HepG2 (cell line): Measurements from ENCODE around the gene ANKDD1A. TPM values are rescaled to one million over a fixed set of nuclear protein-coding genes. Genes with fewer than 3 reads are reported as not detected.

Experiments used
- AGO1 ChIP-seq: fragments of 200-400 bp; formaldehyde crosslinking; IDR thresholded peaks from 2 replicates; pipeline ENCODE4 v1.6.1; 2017; ENCODE audit warnings: mild to moderate bottlenecking, low read depth, low read length, moderate library complexity; ENCODE audit not compliant: poor library complexity, severe bottlenecking
- DNMT3B ChIP-seq: conservative IDR thresholded peaks from 2 replicates; pipeline ENCODE4 v1.6.1; 2016; ENCODE audit warnings: missing biosample characterization, control low read depth
- EHMT2 ChIP-seq: fragments of 200-600 bp; sonication (generic); IDR thresholded peaks from 2 replicates; pipeline ENCODE4 v1.7.0; 2017; ENCODE audit warnings: antibody characterized with exemption, low read depth, low read length, borderline replicate concordance
- FOXP1 ChIP-seq, 2 experiments: fragments of 450-650 bp in 1 of 2; IDR thresholded peaks; 2 replicates each; pipeline ENCODE4 v1.6.1; 2017 to 2018; ENCODE audit warnings: antibody characterized with exemption in 1 of 2
- HMGXB3 ChIP-seq: sonication (generic); formaldehyde crosslinking; IDR thresholded peaks from 2 replicates; pipeline ENCODE4 v1.4.0; 2020; ENCODE audit warnings: missing genetic modification reagents, borderline replicate concordance
- ISX ChIP-seq: sonication (generic); formaldehyde crosslinking; conservative IDR thresholded peaks from 2 replicates; pipeline ENCODE4 v1.5.0; 2020; ENCODE audit warnings: missing genetic modification reagents
- KDM5B ChIP-seq: sonication (generic); formaldehyde crosslinking; IDR thresholded peaks from 2 replicates; pipeline ENCODE4 v1.4.0; 2020; ENCODE audit warnings: missing genetic modification reagents, mild to moderate bottlenecking, borderline replicate concordance
- MBD4 ChIP-seq: IDR thresholded peaks from 2 replicates; pipeline ENCODE4 v1.6.1; 2012; ENCODE audit warnings: low read length, inconsistent platforms, borderline replicate concordance
- NFRKB ChIP-seq: fragments of 450-650 bp; IDR thresholded peaks from 2 replicates; pipeline ENCODE4 v1.6.1; 2017
- PHF8 ChIP-seq: sonication (generic); formaldehyde crosslinking; IDR thresholded peaks from 2 replicates; pipeline ENCODE4 v1.5.0; 2020; ENCODE audit warnings: missing genetic modification reagents
- RELA ChIP-seq: sonication (generic); formaldehyde crosslinking; IDR thresholded peaks from 2 replicates; pipeline ENCODE4 v1.4.0; 2020; ENCODE audit warnings: missing genetic modification reagents
- SALL2 ChIP-seq: sonication (generic); formaldehyde crosslinking; IDR thresholded peaks from 2 replicates; pipeline ENCODE4 v1.8.1; 2023; ENCODE audit warnings: mild to moderate bottlenecking, missing genetic modification reagents, inconsistent platforms
- TEAD2 ChIP-seq: sonication (generic); formaldehyde crosslinking; IDR thresholded peaks from 2 replicates; pipeline ENCODE4 v1.9.0; 2021; ENCODE audit warnings: missing genetic modification reagents
- ZBTB20 ChIP-seq: sonication (generic); formaldehyde crosslinking; IDR thresholded peaks from 2 replicates; pipeline ENCODE4 v1.8.1; 2023; ENCODE audit warnings: missing genetic modification reagents, low read depth, mild to moderate bottlenecking, borderline replicate concordance
- ZBTB4 ChIP-seq: sonication (generic); formaldehyde crosslinking; IDR thresholded peaks from 2 replicates; pipeline ENCODE4 v1.4.0; 2020; ENCODE audit warnings: missing genetic modification reagents, mild to moderate bottlenecking, borderline replicate concordance
- ZNF274 ChIP-seq: sonication (generic); formaldehyde crosslinking; IDR thresholded peaks from 2 replicates; pipeline ENCODE4 v1.5.1; 2020; ENCODE audit warnings: mild to moderate bottlenecking, missing genetic modification reagents
- ZNF331 ChIP-seq: sonication (generic); formaldehyde crosslinking; IDR thresholded peaks from 2 replicates; pipeline ENCODE4 v1.4.0; 2020; ENCODE audit warnings: missing genetic modification reagents
- ZNF431 ChIP-seq: sonication (generic); formaldehyde crosslinking; IDR thresholded peaks from 2 replicates; pipeline ENCODE4 v1.9.0; 2022; ENCODE audit warnings: missing genetic modification reagents, low read depth, mild to moderate bottlenecking, borderline replicate concordance
- ZNF496 ChIP-seq: sonication (generic); formaldehyde crosslinking; IDR thresholded peaks from 2 replicates; pipeline ENCODE4 v1.8.1; 2023; ENCODE audit warnings: mild to moderate bottlenecking, moderate library complexity, missing genetic modification reagents; ENCODE audit not compliant: insufficient replicate concordance
- ZNF766 ChIP-seq: sonication (generic); formaldehyde crosslinking; IDR thresholded peaks from 2 replicates; pipeline ENCODE4 v1.5.0; 2020; ENCODE audit warnings: missing genetic modification reagents, borderline replicate concordance
- ZSCAN20 ChIP-seq: sonication (generic); formaldehyde crosslinking; IDR thresholded peaks from 2 replicates; pipeline ENCODE4 v1.4.0; 2020; ENCODE audit warnings: missing genetic modification reagents, mild to moderate bottlenecking, borderline replicate concordance
- polyA plus RNA-seq, 8 experiments: library from polyadenylated mRNA; depleted of rRNA in 3 of 8; stranded (reverse) in 7 of 8; unstranded in 1 of 8; fragments of >200 nt; fragmentation: Illumina TruSeq in 4 of 8; extraction: Trizol in 4 of 8; gene quantifications; 2 replicates each; pipeline versions ENCODE4 v1.2.1 to v1.2.3, GENCODE V29; 2011 to 2016; ENCODE audit warnings: low read depth in 4 of 8, missing spikeins in 1 of 8, mixed read lengths in 1 of 8; ENCODE audit not compliant: insufficient read depth in 1 of 8
- total RNA-seq, 5 experiments: library from RNA; depleted of rRNA; stranded (reverse); fragments of >200 nt; fragmentation: Illumina TruSeq; extraction: Trizol; gene quantifications; 2 replicates each; pipeline ENCODE4 v1.2.3, GENCODE V29; 2016; ENCODE audit warnings: low read depth in 1 of 5

ANKDD1A gene
- total and polyA plus RNA-seq, 2 of the 13 experiments (the other 11 are each of a cell fraction or from before 2014, with no cell fraction given): 0.11 to 0.48 TPM

- TF ChIP-seq KDM5B (CRISPR knock-in tag) (peak; percentile 85), ZNF431 (peak; percentile 58; the same call in 1 of the 2 replicates), ZNF766 (CRISPR knock-in tag) (0 out of 2 replicates have a peak, but pooled peaks have one; percentile 44), RELA (CRISPR knock-in tag) (no peak), ZSCAN20 (no peak), ZBTB4 (CRISPR knock-in tag) (no peak), AGO1 (no peak), DNMT3B (CRISPR knock-in tag) (no peak), EHMT2 (no peak), PHF8 (peak; percentile 82), ZNF274 (no peak), TEAD2 (no peak), ZNF496 (no peak), HMGXB3 (CRISPR knock-in tag) (no peak), ZBTB20 (CRISPR knock-in tag) (no peak), ZNF331 (CRISPR knock-in tag) (peak; percentile 54), NFRKB (no peak), SALL2 (CRISPR knock-in tag) (peak; percentile 94), FOXP1 (IDR thresholded peaks at IDR 0.05) (no peak), FOXP1 (CRISPR knock-in tag; IDR thresholded peaks at IDR 0.05) (no peak), ISX (CRISPR knock-in tag) (no peak), MBD4 (no peak)
Observed at GRCh38 chr15:64989416-64990167, 77.9 kb downstream of the ANKDD1A start, which contains the start of gene SPG21 (continued).
